HS-27A (cell line): Measurements from ENCODE around the gene NCK1.

ENCODE experiments used
- DNase-seq: peaks from one replicate; pipeline ENCODE4 v3.0.0-alpha.2; 2012; ENCODE audit warnings: low read depth, missing footprints

NCK1 gene

GRCh38 chr3:136908297-136908696 lies 46.3 kb downstream of the NCK1 start:
- DNase-seq: no peak

GRCh38 chr3:136909187-136909586 lies 47.2 kb downstream of the NCK1 start:
- DNase-seq: no peak

GRCh38 chr3:136910697-136911096 lies 48.7 kb downstream of the NCK1 start:
- DNase-seq: no peak

GRCh38 chr3:136913168-136913567 lies 51.2 kb downstream of the NCK1 start:
- DNase-seq: no peak

- no peak for DNase-seq
Measured at GRCh38 chr3:136914739-136915138, 52.7 kb downstream of the NCK1 start.

GRCh38 chr3:136916223-136916622 lies 54.2 kb downstream of the NCK1 start:
- DNase-seq: no peak

GRCh38 chr3:136919799-136920580 lies 58.0 kb downstream of the NCK1 start:
- DNase-seq: no peak

- no peak for DNase-seq
Measured at GRCh38 chr3:136920904-136921611, 59.0 kb downstream of the NCK1 start.

GRCh38 chr3:136925425-136926190 lies 63.6 kb downstream of the NCK1 start:
- no peak for DNase-seq

- DNase-seq: no peak
Measured at GRCh38 chr3:136928240-136928639, 66.2 kb downstream of the NCK1 start.

GRCh38 chr3:136929977-136930670 lies 68.1 kb downstream of the NCK1 start:
- DNase-seq: no peak

- no peak for DNase-seq
Measured at GRCh38 chr3:136931606-136932005, 69.6 kb downstream of the NCK1 start.

- no peak for DNase-seq
Measured at GRCh38 chr3:136932523-136932922, 70.5 kb downstream of the NCK1 start.

- DNase-seq: no peak
Measured at GRCh38 chr3:136932978-136933772, 71.2 kb downstream of the NCK1 start.

GRCh38 chr3:136937175-136937574 lies 75.2 kb downstream of the NCK1 start:
- no peak for DNase-seq

- no peak for DNase-seq
Measured at GRCh38 chr3:136937851-136938250, 75.8 kb downstream of the NCK1 start.

GRCh38 chr3:136938334-136938733 lies 76.3 kb downstream of the NCK1 start:
- DNase-seq: no peak

- DNase-seq: no peak
Measured at GRCh38 chr3:136939489-136939888, 77.5 kb downstream of the NCK1 start.

- no peak for DNase-seq
Measured at GRCh38 chr3:136942803-136943202, 80.8 kb downstream of the NCK1 start.

- no peak for DNase-seq
Measured at GRCh38 chr3:136943436-136943835, 81.4 kb downstream of the NCK1 start.

- no peak for DNase-seq
Measured at GRCh38 chr3:136946978-136947377, 85.0 kb downstream of the NCK1 start.
